Fibroblast of skin of left quadriceps (primary cell): ENCODE data around the gene ABHD17B.
A peak's percentile ranks its signal among the peaks of the same experiment; 100 is the strongest.
"Not testable (repeated sequence)": the region's sequence is repeated elsewhere in the genome, so short reads cannot be mapped to it uniquely, and the experiment has no call there.

Source experiments
- DNase-seq, 2 experiments: peaks; one replicate each; pipeline ENCODE4 v3.0.0-alpha.2; 2013; ENCODE audit warnings: low read depth in 2 of 2

ABHD17B gene

DNA sequence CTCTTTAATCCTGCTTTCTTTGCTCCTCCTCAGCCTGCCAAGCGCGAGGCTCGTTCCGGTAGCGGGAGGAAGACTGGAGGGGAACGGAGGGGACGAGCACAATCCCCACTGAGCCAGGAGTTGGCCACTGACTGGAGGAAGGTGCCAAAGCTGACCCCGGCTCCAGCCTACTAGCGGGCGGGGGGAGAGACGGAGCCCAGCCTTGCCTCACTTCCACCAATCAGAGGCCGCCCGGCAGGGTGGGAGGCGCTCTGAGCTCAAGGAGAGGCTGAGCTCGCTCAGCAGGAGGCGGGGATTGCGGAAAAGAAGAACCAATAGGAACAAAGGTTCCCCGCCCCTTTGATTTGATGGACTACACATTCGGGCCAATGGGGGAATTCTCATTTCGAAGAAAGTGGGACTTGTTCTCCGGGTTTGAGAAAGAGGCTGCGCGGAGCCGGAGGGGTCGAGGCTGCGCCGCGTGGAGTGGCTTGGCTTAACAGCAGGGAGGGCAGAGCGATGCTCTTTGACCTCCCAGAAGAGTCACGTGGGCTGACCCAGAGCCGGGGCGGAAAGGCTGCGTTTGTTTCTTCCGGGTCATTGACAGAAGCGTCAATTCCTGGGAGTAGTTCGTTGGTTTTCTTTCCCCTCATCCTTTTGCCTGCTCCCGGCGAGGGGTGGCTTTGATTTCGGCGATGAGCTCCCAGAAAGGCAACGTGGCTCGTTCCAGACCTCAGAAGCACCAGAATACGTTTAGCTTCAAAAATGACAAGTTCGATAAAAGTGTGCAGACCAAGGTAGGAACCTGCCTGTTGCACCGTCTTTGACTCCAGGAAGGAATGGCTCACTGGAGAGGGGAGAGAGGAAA is at the start of gene ABHD17B, which contains the start of gene C9orf85:
Gene ABHD17B, minus strand, starts transcription at position 133 of the 847 bp plus-strand sequence. CDS start 36,113 bp downstream, outside the sequence.
Gene C9orf85, plus strand, starts transcription at position 579 of the 847 bp plus-strand sequence. Its CDS starts 96 bp downstream, at position 675.
- peak; percentile 98 to 99 for DNase-seq

- no peak for DNase-seq
These were observed 44.4 kb upstream of the ABHD17B start for GRCh38 chr9:71955300-71955915.

DNA sequence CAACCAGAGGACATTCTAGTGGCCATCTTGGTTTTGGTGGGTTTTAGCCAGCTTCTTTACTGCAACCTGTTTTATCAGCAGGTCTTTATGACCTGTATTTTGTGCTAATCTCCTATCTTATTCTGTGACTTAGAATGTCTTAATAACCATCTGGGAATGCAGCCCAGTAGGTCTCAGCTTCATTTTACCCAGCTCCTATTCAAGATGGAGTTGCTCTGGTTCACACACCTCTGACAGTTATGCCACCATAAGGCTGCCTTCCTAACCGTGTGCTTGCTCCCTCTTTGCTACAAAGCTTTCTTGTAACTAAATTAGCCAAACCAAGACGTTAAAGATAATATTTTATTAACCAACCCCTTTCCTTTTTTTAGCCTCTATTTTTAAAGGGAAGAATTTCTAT is 43.7 kb upstream of the ABHD17B start:
- DNase-seq = not testable (repeated sequence)

DNA sequence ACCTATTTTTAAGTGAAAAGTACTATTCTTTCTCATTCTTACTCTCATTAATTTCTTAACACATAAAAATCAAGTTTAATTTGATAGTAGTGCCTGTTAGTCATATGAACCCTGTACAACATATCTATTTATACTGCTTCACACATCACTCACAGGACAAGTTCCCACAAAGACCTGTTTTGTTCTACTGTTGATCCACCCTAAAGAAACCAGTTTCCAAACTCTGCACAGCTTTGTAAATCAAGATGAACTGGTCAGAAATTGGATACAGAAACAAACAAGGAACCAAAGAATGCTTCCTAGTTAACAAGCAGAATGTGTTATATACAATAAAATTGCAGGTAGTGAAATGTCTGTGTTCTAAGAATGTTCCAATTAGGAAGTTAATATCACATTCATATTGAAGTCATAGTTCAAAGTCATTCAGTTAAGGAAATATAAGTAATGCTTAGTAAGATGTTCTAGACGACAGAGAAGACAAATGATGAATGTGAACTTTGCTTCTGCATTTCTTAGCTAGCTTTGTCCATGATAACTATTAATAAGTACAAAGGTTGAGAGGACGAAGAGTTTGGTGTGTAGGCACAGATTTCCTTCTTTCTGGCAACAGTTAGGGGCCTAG is 33.9 kb upstream of the ABHD17B start:
- no peak for DNase-seq

GRCh38 chr9:71941998-71942567 is 31.1 kb upstream of the ABHD17B start:
- DNase-seq = no peak

DNA sequence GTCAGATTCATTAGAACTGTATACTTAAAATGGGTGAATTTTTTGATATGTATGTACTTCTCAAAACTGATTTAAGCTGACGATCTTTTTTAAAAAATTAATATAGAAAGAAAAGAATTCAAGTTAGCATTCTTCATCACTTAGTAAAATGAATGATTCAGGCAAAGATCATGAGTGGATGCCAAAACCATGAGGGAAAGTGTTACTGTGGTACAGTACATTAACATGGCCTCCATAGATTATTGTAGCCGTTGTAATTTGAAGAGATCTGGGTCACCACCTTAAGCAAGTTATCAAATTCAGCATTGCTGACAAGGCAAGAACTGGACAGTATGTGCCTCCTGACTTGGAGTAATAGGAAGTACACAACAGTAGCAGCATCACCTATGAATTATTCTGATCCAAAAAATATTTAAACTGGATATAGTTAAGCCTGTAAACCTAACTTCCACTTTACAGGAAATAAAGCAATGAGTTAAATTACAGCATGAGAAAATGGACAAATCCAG is 30.1 kb upstream of the ABHD17B start:
- no peak for DNase-seq

GRCh38 chr9:71937898-71938297 is 26.9 kb upstream of the ABHD17B start:
- DNase-seq = no peak

GRCh38 chr9:71937070-71937625 is 26.2 kb upstream of the ABHD17B start:
- no peak for DNase-seq

- DNase-seq = no peak
These were observed 25.1 kb upstream of the ABHD17B start for GRCh38 chr9:71936066-71936465.

GRCh38 chr9:71931166-71931565 is 20.2 kb upstream of the ABHD17B start:
- no peak for DNase-seq

DNA sequence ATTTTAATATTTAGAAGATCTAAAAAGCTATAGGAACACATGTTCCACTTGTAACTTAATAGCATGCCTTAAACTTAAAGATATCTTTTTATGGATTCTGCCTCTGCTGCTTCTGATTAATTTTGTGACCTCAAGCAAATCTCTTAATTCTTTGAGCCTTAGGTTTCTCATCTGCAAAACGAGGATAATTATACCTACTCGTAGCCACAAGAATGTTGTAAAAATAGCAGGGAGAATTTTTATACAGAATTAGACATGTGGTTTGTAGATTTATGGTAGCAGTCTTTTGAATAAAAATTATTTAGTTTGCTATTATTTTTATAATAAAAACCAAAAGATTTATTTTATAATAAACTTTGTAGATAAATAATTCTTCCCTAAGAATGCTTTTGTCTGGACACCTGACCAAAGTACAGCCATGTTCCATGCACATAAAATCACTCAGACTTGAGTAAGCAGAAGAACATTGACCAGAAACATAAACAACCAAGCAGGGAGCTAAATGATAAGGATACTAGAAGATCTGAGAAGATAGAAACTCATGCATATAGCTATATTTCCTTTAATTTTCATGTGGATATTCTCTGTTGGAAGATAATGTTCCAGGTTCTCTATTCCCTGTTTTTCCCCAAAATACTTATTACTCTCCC is 18.9 kb upstream of the ABHD17B start:
- peak; percentile 79 to 80 for DNase-seq

DNA sequence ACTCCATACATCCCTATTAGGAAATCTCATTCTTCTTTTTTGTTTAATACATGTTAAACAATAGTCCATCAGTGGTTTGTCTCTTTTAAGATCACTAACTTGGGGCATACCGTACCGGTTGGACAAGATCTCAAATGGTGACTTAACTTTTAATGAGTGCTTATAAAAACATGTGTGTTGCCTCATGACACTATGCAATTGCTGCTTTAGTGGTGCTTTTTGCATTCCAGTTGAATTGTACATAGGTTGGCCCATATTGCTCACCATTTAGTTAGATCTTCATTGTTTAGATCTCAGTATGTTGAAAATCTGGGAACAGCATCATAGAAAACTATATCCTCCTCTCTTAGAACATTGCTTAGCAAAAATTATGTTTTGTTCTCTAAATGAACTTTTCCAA is 18.2 kb upstream of the ABHD17B start:
- DNase-seq = peak; percentile 65 to 67

GRCh38 chr9:71928806-71929205 is 17.8 kb upstream of the ABHD17B start:
- no peak for DNase-seq

GRCh38 chr9:71928376-71928775 is 17.4 kb upstream of the ABHD17B start:
- no peak for DNase-seq

GRCh38 chr9:71925834-71926233 is 14.8 kb upstream of the ABHD17B start:
- no peak for DNase-seq

GRCh38 chr9:71924576-71924975 is 13.6 kb upstream of the ABHD17B start:
- DNase-seq = no peak

DNA sequence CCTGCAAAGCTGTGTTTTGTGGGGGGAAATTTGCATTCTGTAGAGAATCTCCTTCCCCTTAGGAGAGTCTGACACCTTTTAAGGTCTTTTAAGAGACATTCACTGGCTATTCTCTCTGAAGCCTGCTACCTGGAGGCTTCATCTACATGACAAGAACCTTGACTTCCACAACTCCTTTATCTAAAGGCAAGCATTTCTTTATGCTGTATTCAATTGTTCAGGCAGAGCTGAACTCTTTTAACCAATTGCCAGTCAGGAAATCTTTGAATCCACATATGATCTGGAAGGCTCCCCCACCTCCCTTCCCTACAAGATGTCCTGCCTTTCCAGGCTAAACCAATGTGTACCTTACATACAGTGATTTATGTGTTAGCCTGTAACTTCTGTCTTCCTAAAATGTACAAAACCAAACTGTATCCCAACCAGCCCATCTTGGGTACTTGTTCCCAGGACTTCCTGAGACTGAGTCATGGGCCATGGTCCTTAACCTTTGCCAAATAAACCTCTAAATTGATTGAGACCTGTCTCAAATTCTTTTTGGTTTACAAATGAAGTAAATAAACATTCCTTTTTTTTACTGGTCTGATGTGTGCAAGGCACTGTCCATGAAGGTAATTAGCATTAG is 10.3 kb upstream of the ABHD17B start:
- DNase-seq = no peak

GRCh38 chr9:71920456-71921189 is 9.6 kb upstream of the ABHD17B start:
- no peak for DNase-seq

DNA sequence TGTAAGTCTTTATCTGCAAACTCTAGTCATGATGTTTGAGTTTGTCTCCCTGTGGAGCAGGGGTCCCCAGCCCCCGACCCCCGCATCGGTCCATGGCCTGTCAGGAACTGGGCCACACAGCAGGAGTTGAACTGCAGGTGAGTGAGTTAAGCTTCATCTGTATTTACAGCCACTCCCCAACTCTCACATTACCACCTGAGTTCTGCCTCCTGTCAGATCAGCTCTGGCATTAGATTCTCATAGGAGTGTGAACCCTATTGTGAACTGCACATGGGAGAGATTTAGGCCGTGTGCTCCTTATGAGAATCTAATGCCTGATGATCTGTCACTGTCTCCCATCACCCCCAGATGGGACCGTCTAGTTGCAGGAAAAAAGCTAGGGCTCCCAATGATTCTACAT is 7.4 kb upstream of the ABHD17B start:
- no peak for DNase-seq
